ENCODE results near the gene SOX6. TPM values are rescaled to one million over a fixed set of nuclear protein-coding genes. Genes with fewer than 3 reads are reported as not detected.
A peak's percentile ranks its signal among the peaks of the same experiment; 100 is the strongest.

SOX6 gene
- total RNA-seq, 1 donor from 2014 or later, result 24.9 TPM

DNA sequence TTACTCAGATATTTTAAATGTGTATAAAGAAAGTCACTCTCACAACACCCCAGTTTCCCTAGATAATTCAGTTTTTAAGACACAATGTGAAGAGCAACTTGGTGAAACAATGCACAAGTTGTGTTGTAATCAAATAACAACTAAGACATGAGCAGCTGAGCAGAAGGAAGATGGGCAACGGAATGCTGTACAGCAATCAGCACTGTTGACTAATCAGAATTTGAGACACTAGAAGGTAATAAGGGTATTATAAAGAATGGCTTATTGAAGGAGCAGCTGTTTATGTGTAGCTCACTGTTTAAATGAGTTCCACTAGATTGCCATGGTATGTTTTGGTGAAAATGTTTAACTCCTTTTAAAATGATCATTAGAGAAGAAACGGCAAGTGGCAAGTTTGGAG lies 60.1 kb downstream of the SOX6 start:
- H3K27ac Mint-ChIP-seq, result no peak overlapping the region

DNA sequence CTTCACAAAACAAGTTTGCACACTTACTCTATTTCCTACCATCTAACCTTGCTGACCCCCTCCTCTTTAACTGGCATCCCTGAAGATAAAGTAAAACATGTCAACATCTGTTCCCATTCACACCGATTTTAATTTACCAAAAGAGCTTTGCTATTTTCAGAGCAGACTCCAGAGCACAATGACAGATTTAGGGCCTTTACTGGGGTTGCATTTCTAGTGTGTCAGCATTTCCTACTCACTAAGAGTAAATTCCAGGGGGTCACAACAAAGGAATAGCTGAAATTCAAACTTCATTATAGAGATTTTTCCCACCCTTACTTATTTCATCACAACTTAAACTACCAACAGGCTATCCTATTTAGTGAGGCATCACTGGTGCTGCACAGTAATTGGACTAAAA lies 60.8 kb downstream of the SOX6 start:
- DNase-seq (ENCODE audit: extremely low spot score, unreplicated experiment), result no peak
- peaks cover 40% of the 10 kb centered on the region for H3K4me1 Mint-ChIP-seq (ENCODE audit: unreplicated experiment)
- H3K27ac Mint-ChIP-seq, result no peak overlapping the region
- TF ChIP-seq, protein P1, sequence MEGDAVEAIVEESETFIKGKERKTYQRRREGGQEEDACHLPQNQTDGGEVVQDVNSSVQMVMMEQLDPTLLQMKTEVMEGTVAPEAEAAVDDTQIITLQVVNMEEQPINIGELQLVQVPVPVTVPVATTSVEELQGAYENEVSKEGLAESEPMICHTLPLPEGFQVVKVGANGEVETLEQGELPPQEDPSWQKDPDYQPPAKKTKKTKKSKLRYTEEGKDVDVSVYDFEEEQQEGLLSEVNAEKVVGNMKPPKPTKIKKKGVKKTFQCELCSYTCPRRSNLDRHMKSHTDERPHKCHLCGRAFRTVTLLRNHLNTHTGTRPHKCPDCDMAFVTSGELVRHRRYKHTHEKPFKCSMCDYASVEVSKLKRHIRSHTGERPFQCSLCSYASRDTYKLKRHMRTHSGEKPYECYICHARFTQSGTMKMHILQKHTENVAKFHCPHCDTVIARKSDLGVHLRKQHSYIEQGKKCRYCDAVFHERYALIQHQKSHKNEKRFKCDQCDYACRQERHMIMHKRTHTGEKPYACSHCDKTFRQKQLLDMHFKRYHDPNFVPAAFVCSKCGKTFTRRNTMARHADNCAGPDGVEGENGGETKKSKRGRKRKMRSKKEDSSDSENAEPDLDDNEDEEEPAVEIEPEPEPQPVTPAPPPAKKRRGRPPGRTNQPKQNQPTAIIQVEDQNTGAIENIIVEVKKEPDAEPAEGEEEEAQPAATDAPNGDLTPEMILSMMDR (conservative IDR thresholded peaks at IDR 0.05), result no peak
- H3K4me3 Mint-ChIP-seq, result peak overlapping the region; percentile 13
- no peaks in the 10 kb centered on the region for H3K36me3 Mint-ChIP-seq
- H3K27me3 Mint-ChIP-seq, result peaks cover 6% of the 10 kb centered on the region
- no peaks in the 10 kb centered on the region for H3K9me3 Mint-ChIP-seq

More for the DNA sequence above, 60.1 kb downstream of the SOX6 start:
- H3K36me3 Mint-ChIP-seq, result no peaks in the 10 kb centered on the region
- H3K9me3 Mint-ChIP-seq, result no peaks in the 10 kb centered on the region
- H3K4me3 Mint-ChIP-seq, result no peak overlapping the region
- H3K27me3 Mint-ChIP-seq, result peaks cover 6% of the 10 kb centered on the region
- DNase-seq (ENCODE audit: extremely low spot score, unreplicated experiment), result no peak
- H3K4me1 Mint-ChIP-seq (ENCODE audit: unreplicated experiment), result peaks cover 40% of the 10 kb centered on the region
- TF ChIP-seq, protein P1 (conservative IDR thresholded peaks at IDR 0.05), result no peak

DNA sequence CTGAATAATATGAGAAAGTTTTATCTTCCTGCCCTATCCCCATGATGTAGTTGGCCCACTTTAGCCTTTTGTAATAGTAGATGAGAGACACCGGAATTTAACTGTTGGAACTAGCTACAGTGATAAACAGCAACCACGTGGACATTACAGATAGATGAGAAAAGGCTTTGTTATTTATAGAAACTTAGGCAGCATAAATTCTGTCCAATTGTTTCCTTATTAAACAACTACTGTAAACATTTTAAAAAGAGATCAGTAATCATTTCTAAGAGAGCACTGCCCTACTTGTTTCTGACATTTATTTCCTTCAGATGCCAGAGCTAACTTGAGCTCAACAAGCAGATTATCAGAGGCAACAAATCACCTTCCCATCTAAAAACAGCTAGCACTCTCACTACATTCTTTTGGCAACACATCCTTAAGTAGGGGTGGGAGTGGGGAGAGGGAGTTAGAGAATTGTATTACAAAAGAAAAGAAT lies 63.1 kb downstream of the SOX6 start:
- TF ChIP-seq, protein P1 (conservative IDR thresholded peaks at IDR 0.05), result no peak
- peak overlapping the region; percentile 0 for H3K27ac Mint-ChIP-seq
- H3K36me3 Mint-ChIP-seq, result no peaks in the 10 kb centered on the region
- H3K4me3 Mint-ChIP-seq, result no peak overlapping the region
- no peaks in the 10 kb centered on the region for H3K9me3 Mint-ChIP-seq
- peaks cover 28% of the 10 kb centered on the region for H3K4me1 Mint-ChIP-seq (ENCODE audit: unreplicated experiment)
- no peak for DNase-seq (ENCODE audit: extremely low spot score, unreplicated experiment)
- H3K27me3 Mint-ChIP-seq, result peaks cover 9% of the 10 kb centered on the region

DNA sequence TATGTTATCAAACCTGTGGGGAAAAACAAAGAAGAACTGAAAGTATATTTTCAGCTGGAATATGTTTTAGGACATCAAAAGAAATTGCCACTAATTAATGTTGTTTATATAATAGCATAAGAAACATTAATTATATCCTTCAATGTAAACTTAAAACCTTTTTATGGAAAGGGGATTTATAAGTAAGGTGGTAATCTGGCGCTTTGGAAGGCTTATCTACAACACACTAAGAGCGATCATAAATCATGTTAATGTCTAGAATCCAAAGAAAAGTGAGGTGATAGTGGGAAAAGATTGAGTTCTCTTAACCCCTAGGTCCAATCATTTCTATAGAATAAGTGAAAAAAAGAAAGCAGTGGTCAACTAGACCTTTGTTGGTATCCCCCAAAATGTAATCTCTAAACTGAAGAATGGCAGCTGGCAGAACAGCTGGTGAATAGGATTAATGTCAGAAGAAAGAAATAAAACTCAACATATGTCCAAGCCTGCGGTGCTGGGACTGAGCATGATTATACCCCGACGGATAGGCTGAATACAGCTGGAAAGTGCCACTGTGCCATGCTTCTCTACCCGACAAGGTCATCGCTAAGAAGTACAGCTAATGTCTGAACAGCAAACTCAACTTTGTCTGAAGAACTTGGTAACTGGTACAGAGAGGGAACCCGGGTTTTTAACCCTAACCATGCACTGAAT lies 64.0 kb downstream of the SOX6 start:
- H3K27ac Mint-ChIP-seq, result no peak overlapping the region
- peaks cover 6% of the 10 kb centered on the region for H3K27me3 Mint-ChIP-seq
- H3K4me1 Mint-ChIP-seq (ENCODE audit: unreplicated experiment), result peaks cover 23% of the 10 kb centered on the region
- H3K4me3 Mint-ChIP-seq, result no peak overlapping the region
- H3K36me3 Mint-ChIP-seq, result no peaks in the 10 kb centered on the region
- DNase-seq (ENCODE audit: extremely low spot score, unreplicated experiment), result no peak
- TF ChIP-seq, protein P1 (conservative IDR thresholded peaks at IDR 0.05), result no peak
- H3K9me3 Mint-ChIP-seq, result no peaks in the 10 kb centered on the region

DNA sequence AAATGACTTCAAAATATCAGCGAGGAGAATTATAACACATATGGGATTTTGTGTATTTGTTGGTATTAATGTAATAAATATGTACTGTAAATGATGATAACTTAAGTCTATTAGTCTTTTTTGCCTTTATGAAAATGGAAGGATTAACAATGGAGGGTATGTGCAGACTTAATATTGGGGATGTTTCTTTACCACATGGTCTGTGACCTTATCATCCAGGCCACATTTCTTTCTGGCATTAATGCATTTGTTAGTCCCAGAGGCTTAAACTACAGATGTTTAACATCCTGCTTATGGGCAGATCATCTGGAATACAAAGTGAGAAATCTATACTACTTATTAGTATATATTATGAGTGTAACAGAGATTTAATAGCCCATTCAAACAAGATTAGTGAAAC lies 64.6 kb downstream of the SOX6 start:
- Mint-ChIP-seq H3K4me3 (no peak overlapping the region), H3K27ac (no peak overlapping the region), H3K9me3 (no peaks in the 10 kb centered on the region), H3K36me3 (no peaks in the 10 kb centered on the region), H3K27me3 (peaks cover 6% of the 10 kb centered on the region), H3K4me1 (ENCODE audit: unreplicated experiment) (peaks cover 23% of the 10 kb centered on the region)
- TF ChIP-seq, protein P1 (conservative IDR thresholded peaks at IDR 0.05), result no peak
- DNase-seq (ENCODE audit: extremely low spot score, unreplicated experiment), result no peak

Measured in type B pancreatic cell (in vitro differentiated cells).